ENCODE results near the gene CASK. TPM values are rescaled to one million over a fixed set of nuclear protein-coding genes. Genes with fewer than 3 reads are reported as not detected.

The CASK gene
- total and polyA plus RNA-seq, 9 of the 15 experiments (the other 6 are each of a cell fraction or from before 2014, with no cell fraction given), result 1.3 to 7.4 (median 5.2) TPM

- Histone ChIP-seq H3K9me3 (replicated peaks; ENCODE audit: control insufficient read depth, insufficient read depth, low read depth, low read length) (no peaks in the 10 kb centered on the region), H3K36me3 (ENCODE audit: control insufficient read depth, insufficient read depth, low read length) (no peaks in the 10 kb centered on the region), H3K9ac (ENCODE audit: insufficient read depth in 1 of 2, low read depth in 2 of 2, low read length in 2 of 2) (no peak overlapping the region), H3K4me3 (no peak overlapping the region), H3K79me2 (ENCODE audit: control insufficient read depth, insufficient read depth, low read length) (no peaks in the 10 kb centered on the region), H3K9me1 (ENCODE audit: control insufficient read depth, insufficient read depth, low read length) (no peaks in the 10 kb centered on the region), H4K20me1 (replicated peaks; ENCODE audit: control insufficient read depth, insufficient read depth, low read length) (no peaks in the 10 kb centered on the region), H3K4me1 (replicated peaks in 1 of 2; ENCODE audit: control insufficient read depth in 2 of 2, insufficient read depth in 2 of 2, low read length in 2 of 2) (no peaks in the 10 kb centered on the region), H3K4me2 (ENCODE audit: insufficient read depth, low read length) (no peak overlapping the region), H3K27ac (ENCODE audit: extremely low read depth, low read depth, low read length) (no peak overlapping the region), H2AFZ (ENCODE audit: low read depth, low read length) (no peak overlapping the region), H3K27me3 (ENCODE audit: control insufficient read depth in 2 of 2, insufficient read depth in 2 of 2, low read length in 2 of 2) (no peaks in the 10 kb centered on the region)
- TF ChIP-seq ATF1 (CRISPR knock-in tag; IDR thresholded peaks at IDR 0.05) (no peak), ATF1 (tag; IDR thresholded peaks at IDR 0.05) (no peak), CXXC5 (CRISPR knock-in tag; IDR thresholded peaks at IDR 0.05) (no peak), KHSRP (IDR thresholded peaks at IDR 0.05) (no peak), NBN (IDR thresholded peaks at IDR 0.05; ENCODE audit: low read depth) (no peak), RBM22 (IDR thresholded peaks at IDR 0.05; ENCODE audit: low read depth, low read length, poor library complexity, severe bottlenecking) (no peak), SMAD2 (IDR thresholded peaks at IDR 0.05; ENCODE audit: low read depth, low read length) (no peak), STAT5A (IDR thresholded peaks at IDR 0.05; ENCODE audit: borderline replicate concordance, low read length) (no peak)
- ATAC-seq, result no peak
- in situ Hi-C loops (cut with MboI), result loop anchor here (25.0 kb wide), 1 partner anchor 1763 kb away; no protein-coding TSS in a partner anchor
- intact Hi-C loops (cut with micrococcal nuclease), result no loop called here
- BruUV-seq (replicated peaks), result no TSS peak
- ChIA-PET CTCF (ENCODE audit: low intra/inter-chr PET ratio) (no interaction called here), POLR2A (interaction anchor here (1.2 kb wide), 1 partner anchor 11 kb away, joined by 4 read pairs; no protein-coding TSS in a partner anchor)
- FAIRE-seq, result no peak
- 3% methylated on average over 5 of the region's 6 CpGs for WGBS (ENCODE audit: insufficient coverage, low coverage, missing lambda C conversion rate)
- no peak for DNase-seq (ENCODE audit: extremely low read depth in 1 of 4, low spot score in 3 of 4)
Observed at GRCh38 chrX:41799661-41800060, 123.7 kb downstream of the CASK start.

GRCh38 chrX:41796577-41796976 lies 126.8 kb downstream of the CASK start:
- intact Hi-C loops (cut with micrococcal nuclease) (no loop called here), in situ Hi-C loops (cut with MboI) (loop anchor here (25.0 kb wide), 1 partner anchor 1766 kb away; no protein-coding TSS in a partner anchor)
- Histone ChIP-seq H3K36me3 (ENCODE audit: control insufficient read depth, insufficient read depth, low read length) (no peaks in the 10 kb centered on the region), H3K9me3 (replicated peaks; ENCODE audit: control insufficient read depth, insufficient read depth, low read depth, low read length) (no peaks in the 10 kb centered on the region), H3K79me2 (ENCODE audit: control insufficient read depth, insufficient read depth, low read length) (no peaks in the 10 kb centered on the region), H2AFZ (ENCODE audit: low read depth, low read length) (no peak overlapping the region), H3K4me3 (no peak overlapping the region), H3K27ac (ENCODE audit: extremely low read depth, low read depth, low read length) (no peak overlapping the region), H3K9me1 (ENCODE audit: control insufficient read depth, insufficient read depth, low read length) (no peaks in the 10 kb centered on the region), H4K20me1 (replicated peaks; ENCODE audit: control insufficient read depth, insufficient read depth, low read length) (no peaks in the 10 kb centered on the region), H3K4me1 (replicated peaks in 1 of 2; ENCODE audit: control insufficient read depth in 2 of 2, insufficient read depth in 2 of 2, low read length in 2 of 2) (no peaks in the 10 kb centered on the region), H3K4me2 (ENCODE audit: insufficient read depth, low read length) (no peak overlapping the region), H3K27me3 (ENCODE audit: control insufficient read depth in 2 of 2, insufficient read depth in 2 of 2, low read length in 2 of 2) (no peaks in the 10 kb centered on the region), H3K9ac (ENCODE audit: insufficient read depth in 1 of 2, low read depth in 2 of 2, low read length in 2 of 2) (no peak overlapping the region)
- no TSS peak for BruUV-seq (replicated peaks)
- no peak for FAIRE-seq
- 15% methylated on average over 1 of the region's 1 CpG for WGBS (ENCODE audit: insufficient coverage, low coverage, missing lambda C conversion rate)
- ATAC-seq, result no peak
- ChIA-PET POLR2A (no interaction called here), CTCF (ENCODE audit: low intra/inter-chr PET ratio) (no interaction called here)
- no peak for DNase-seq (ENCODE audit: extremely low read depth in 1 of 4, low spot score in 3 of 4)
- no peak for TF ChIP-seq STAT6 (CRISPR knock-in tag; IDR thresholded peaks at IDR 0.05)
- TF ChIP-seq ZBTB17 (CRISPR knock-in tag; IDR thresholded peaks at IDR 0.05), result no peak
- TF ChIP-seq SREBF2 (CRISPR knock-in tag; IDR thresholded peaks at IDR 0.05), result no peak
- TF ChIP-seq STAG1 (CRISPR knock-in tag; IDR thresholded peaks at IDR 0.05; ENCODE audit: borderline replicate concordance), result no peak
- TF ChIP-seq SNRNP70 (optimal IDR thresholded peaks at IDR 0.05; ENCODE audit: low read depth, low read length), result no peak
- TF ChIP-seq CREBBP (IDR thresholded peaks at IDR 0.05; ENCODE audit: low read depth, low read length), result no peak
- no peak for TF ChIP-seq SMC3 (conservative IDR thresholded peaks at IDR 0.05; ENCODE audit: insufficient read depth, low read depth, low read length)
- no peak for TF ChIP-seq ASH1L (IDR thresholded peaks at IDR 0.05; ENCODE audit: borderline replicate concordance, low read depth, partially characterized antibody)
- TF ChIP-seq ZNF431 (CRISPR knock-in tag; IDR thresholded peaks at IDR 0.05), result no peak
- no peak for TF ChIP-seq ZNF121 (CRISPR knock-in tag; conservative IDR thresholded peaks at IDR 0.05)
